Brain microvascular endothelial cell (primary cell): ENCODE results near the gene PSEN1.

Source experiments
- DNase-seq: peaks from one replicate; pipeline ENCODE4 v3.0.0-alpha.2; 2020
- H3K27ac ChIP-seq: fragments of 250-450 bp; sonication (Bioruptor Pico); 2 replicates; pipeline ENCODE4 v1.5.1; 2020; ENCODE audit warnings: mild to moderate bottlenecking, moderate library complexity
- H3K27me3 ChIP-seq: fragments of 250-450 bp; sonication (Bioruptor Pico); replicated peaks from 2 replicates; pipeline ENCODE4 v1.5.1; 2020; ENCODE audit warnings: mild to moderate bottlenecking
- H3K36me3 ChIP-seq: fragments of 250-450 bp; sonication (Bioruptor Pico); replicated peaks from 2 replicates; pipeline ENCODE4 v1.5.1; 2020; ENCODE audit warnings: mild to moderate bottlenecking
- H3K4me3 ChIP-seq: 2 replicates; pipeline ENCODE4 v1.5.1; 2011; ENCODE audit warnings: low read depth, mild to moderate bottlenecking, control low read depth, low read length, moderate library complexity
- CTCF ChIP-seq: IDR thresholded peaks from 2 replicates; pipeline ENCODE4 v1.5.1; 2011; ENCODE audit warnings: low read depth, mild to moderate bottlenecking, moderate library complexity, low read length, control low read depth, inconsistent platforms; ENCODE audit errors: missing control alignments
- in situ Hi-C: cut with HindIII; loops from 2 replicates; pipeline ENCODE4 v1.10.0; 2017; ENCODE audit warnings: low sequenced_read_pairs, low pct_ligation_motif_present

The PSEN1 gene

DNA sequence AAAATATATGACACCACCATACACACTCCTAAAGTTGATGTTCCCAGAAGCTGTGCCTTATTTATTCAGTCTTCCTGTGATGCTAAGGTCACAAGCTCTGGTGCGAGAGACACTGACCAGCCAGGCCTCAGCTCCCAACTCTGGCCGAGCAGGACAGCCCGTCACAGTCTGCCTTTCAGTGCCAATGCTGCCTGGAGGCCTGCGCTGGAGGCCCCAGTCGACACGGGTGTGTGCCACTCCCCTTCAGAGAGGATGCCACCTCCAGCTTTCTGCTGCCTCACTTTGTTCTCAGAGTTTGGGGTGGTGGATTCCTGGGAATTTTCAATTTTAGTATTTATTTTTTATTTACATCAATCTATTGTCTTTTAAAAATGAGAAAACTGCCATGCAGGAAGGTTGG lies 93.7 kb downstream of the PSEN1 start:
- no peak for TF ChIP-seq CTCF
- no peaks in the 10 kb centered on the region for H3K36me3 ChIP-seq
- in situ Hi-C loops = no loop called here
- H3K4me3 ChIP-seq = no peak overlapping the region
- peaks cover 6% of the 10 kb centered on the region for H3K27me3 ChIP-seq
- no peak overlapping the region for H3K27ac ChIP-seq
- no peak for DNase-seq

DNA sequence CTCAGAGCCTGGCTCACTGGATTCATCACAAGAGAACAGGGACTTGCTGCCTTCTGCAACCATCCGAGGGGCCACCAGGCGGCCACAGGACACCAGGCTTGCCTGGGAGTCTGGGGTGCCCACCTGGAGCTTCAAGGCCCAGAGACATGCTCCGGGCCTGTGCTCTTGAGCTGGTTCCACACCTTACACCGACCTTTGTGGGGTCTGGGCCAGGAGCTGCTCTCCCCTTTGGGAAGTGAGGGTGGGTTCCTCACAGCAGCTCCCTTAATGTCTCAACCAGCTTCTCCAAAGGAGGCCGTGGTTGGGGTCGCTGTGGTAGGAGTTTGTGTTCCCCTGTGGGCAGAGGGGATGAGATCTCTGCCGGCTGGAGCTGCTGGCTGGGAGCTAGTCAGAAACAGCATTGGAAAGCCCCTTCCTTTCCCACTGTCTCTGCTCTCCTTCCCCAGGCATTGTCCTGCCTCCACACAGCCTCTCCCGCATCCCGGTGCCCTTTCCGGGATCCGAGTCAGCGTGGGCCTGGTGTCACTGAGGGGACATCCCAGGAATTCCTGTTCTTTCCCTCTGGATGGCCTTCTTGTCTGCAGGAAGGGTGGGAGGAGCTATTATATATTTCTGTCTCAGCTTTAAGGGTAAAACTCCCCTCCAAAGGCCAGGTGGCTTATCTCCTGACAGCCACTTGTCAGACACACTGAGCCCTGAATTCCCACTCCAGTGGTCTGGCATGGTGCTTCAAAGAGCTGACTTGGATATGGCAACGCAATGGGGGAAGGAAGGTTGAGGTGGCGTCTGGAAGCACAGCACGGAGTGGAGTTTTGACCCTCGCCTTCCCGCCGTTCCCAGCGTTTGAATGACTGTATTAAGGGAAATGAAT lies 95.9 kb downstream of the PSEN1 start:
- no peak overlapping the region for H3K27ac ChIP-seq
- in situ Hi-C loops = no loop called here
- DNase-seq = no peak
- peak; percentile 66 for TF ChIP-seq CTCF
- peaks cover 9% of the 10 kb centered on the region for H3K27me3 ChIP-seq
- H3K36me3 ChIP-seq = no peaks in the 10 kb centered on the region
- H3K4me3 ChIP-seq = no peak overlapping the region

GRCh38 chr14:73232984-73233383 lies 96.7 kb downstream of the PSEN1 start:
- in situ Hi-C loops = no loop called here
- no peak for DNase-seq
- no peak for TF ChIP-seq CTCF
- H3K27me3 ChIP-seq = peaks cover 13% of the 10 kb centered on the region
- no peak overlapping the region for H3K4me3 ChIP-seq
- no peak overlapping the region for H3K27ac ChIP-seq
- H3K36me3 ChIP-seq = no peaks in the 10 kb centered on the region

DNA sequence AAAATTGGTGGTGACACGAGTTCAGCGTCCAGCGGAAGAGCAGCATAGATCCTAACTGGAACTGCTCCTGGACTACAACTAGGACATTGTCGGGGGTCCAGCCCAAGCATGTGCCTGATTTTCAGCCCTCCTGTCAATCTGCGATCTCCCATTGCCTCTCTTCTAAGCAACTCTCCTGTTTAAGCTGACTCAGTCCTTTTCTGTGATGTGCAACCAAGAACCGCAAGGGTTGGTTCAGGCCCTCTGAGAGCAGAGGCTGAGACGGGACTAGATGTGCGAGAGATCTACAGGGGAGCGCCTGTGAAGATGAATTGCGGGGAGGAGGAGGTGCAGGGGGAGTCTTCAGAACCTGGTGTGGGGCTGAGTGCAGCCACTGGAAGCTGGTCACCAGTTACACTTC lies 97.3 kb downstream of the PSEN1 start:
- H3K27me3 ChIP-seq = peaks cover 13% of the 10 kb centered on the region
- no peak for DNase-seq
- no peak overlapping the region for H3K27ac ChIP-seq
- H3K4me3 ChIP-seq = no peak overlapping the region
- TF ChIP-seq CTCF = no peak
- in situ Hi-C loops = no loop called here
- H3K36me3 ChIP-seq = no peaks in the 10 kb centered on the region

DNA sequence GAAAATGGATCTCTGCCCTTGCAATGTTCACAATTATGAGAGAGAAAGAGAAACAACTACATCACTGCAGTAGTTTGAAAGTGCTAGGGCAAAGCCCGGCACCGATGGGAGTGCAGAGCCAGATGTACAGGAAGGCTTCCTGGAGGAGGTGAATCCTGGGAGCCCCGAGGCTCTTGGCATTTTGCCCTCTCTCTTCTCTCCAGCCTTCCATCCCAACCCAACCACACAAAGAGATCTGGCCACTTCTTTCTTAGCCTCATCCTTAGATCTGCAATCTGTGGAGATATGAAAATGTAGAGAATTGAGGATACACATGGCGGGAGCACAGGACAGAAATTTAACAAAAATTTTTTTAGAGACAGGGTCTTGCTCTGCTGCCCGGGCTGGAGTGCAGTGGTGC lies 97.7 kb downstream of the PSEN1 start:
- no peak for DNase-seq
- no peak for TF ChIP-seq CTCF
- Histone ChIP-seq H3K27me3 (peaks cover 13% of the 10 kb centered on the region), H3K4me3 (no peak overlapping the region), H3K27ac (no peak overlapping the region), H3K36me3 (no peaks in the 10 kb centered on the region)
- in situ Hi-C loops = no loop called here
